Spinal cord (tissue), 10 donors: Measurements from ENCODE around the gene ACTG1. TPM values are rescaled to one million over a fixed set of nuclear protein-coding genes. Genes with fewer than 3 reads are reported as not detected.

Source experiments
- DNase-seq, 6 donors: peaks; one replicate each; pipeline versions ENCODE4 v3.0.0 to v3.0.0-alpha.2; 2013 to 2015; ENCODE audit warnings: low spot score in 6 of 6, low read depth in 4 of 6
- H3K27ac ChIP-seq: one replicate; pipeline ENCODE4 v1.5.1; 2013; ENCODE audit warnings: low read depth, low read length, control low read depth
- H3K27me3 ChIP-seq: one replicate; pipeline ENCODE4 v1.6.1; 2013; ENCODE audit warnings: low read length; ENCODE audit not compliant: control insufficient read depth, insufficient read depth
- H3K36me3 ChIP-seq: one replicate; pipeline ENCODE4 v1.6.1; 2013; ENCODE audit warnings: low read length; ENCODE audit not compliant: control insufficient read depth, insufficient read depth
- H3K4me1 ChIP-seq: one replicate; pipeline ENCODE4 v1.6.1; 2013; ENCODE audit warnings: low read length; ENCODE audit not compliant: control insufficient read depth, insufficient read depth
- H3K4me3 ChIP-seq: one replicate; pipeline ENCODE4 v1.5.1; 2013; ENCODE audit warnings: low read depth, low read length, control low read depth
- H3K9me3 ChIP-seq: one replicate; pipeline ENCODE4 v1.6.1; 2013; ENCODE audit warnings: low read length; ENCODE audit not compliant: control insufficient read depth, insufficient read depth
- WGBS: methylation state at CpG from one replicate; pipeline ENCODE4 v1.1.5; 2013; ENCODE audit warnings: missing lambda C conversion rate; ENCODE audit not compliant: insufficient coverage; 5-methylcytosine and 5-hydroxymethylcytosine counted together
- polyA plus RNA-seq, 2 donors: library from polyadenylated mRNA; unstranded; fragments of 120-200 nt; gene quantifications; one replicate each; pipeline ENCODE4 v1.2.1, GENCODE V29; 2013; ENCODE audit not compliant: insufficient read length in 2 of 2
- total RNA-seq, 2 donors: library from RNA; depleted of rRNA in 1 of 2; stranded (reverse); fragments of 120-200 nt in 1 of 2; fragments of >200 nt in 1 of 2; gene quantifications; one replicate each; pipeline versions ENCODE4 v1.2.3 to v1.2.4, GENCODE V29; 2013 to 2014
- donor health status: healthy.

ACTG1 gene
- total and polyA plus RNA-seq, 4 donors: 1,777 to 3,460 (median 3,019) TPM

- Histone ChIP-seq H3K36me3 (peaks cover 46% of the 10 kb centered on the region), H3K4me3 (peak overlapping the region; percentile 86), H3K9me3 (no peaks in the 10 kb centered on the region), H3K27me3 (no peaks in the 10 kb centered on the region), H3K27ac (peak overlapping the region; percentile 88), H3K4me1 (peaks cover 49% of the 10 kb centered on the region)
- WGBS: under 1% methylated on average over 62 of the region's 62 CpGs
- DNase-seq: peak in 1 of 6 donors; percentile 27
These were observed 616 bp downstream of the ACTG1 start for GRCh38 chr17:81511804-81512561.

- Histone ChIP-seq H3K4me3 (peak overlapping the region; percentile 86), H3K27ac (peak overlapping the region; percentile 88), H3K9me3 (no peaks in the 10 kb centered on the region), H3K36me3 (peaks cover 42% of the 10 kb centered on the region), H3K4me1 (peaks cover 45% of the 10 kb centered on the region), H3K27me3 (no peaks in the 10 kb centered on the region)
- DNase-seq: peak in 1 of 6 donors; percentile 45
- 0% methylated on average over 4 of the region's 9 CpGs for WGBS
These were observed 1.1 kb downstream of the ACTG1 start for GRCh38 chr17:81511554-81511803.

DNA sequence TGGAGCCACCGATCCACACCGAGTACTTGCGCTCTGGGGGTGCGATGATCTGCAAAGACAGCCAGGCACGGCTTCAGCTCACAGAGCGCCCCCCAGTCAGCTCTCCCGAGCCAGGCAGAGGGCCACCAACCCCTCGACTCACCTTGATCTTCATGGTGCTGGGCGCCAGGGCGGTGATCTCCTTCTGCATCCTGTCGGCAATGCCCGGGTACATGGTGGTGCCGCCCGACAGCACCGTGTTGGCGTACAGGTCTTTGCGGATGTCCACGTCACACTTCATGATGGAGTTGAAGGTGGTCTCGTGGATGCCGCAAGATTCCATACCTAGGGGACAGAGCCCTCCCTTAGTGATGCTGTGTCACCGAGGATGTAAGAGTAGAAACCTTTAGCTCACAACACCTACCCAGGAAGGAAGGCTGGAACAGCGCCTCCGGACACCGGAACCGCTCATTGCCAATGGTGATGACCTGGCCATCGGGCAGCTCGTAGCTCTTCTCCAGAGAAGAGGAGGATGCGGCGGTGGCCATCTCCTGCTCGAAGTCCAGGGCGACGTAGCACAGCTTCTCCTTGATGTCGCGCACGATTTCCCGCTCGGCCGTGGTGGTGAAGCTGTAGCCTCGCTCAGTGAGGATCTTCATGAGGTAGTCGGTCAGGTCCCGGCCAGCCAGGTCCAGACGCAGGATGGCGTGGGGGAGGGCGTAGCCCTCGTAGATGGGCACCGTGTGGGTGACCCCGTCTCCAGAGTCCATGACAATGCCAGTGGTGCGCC, 1.6 kb downstream of the ACTG1 start:
- peak overlapping the region; percentile 86 for H3K4me3 ChIP-seq
- H3K36me3 ChIP-seq: peaks cover 41% of the 10 kb centered on the region
- DNase-seq: no peak
- WGBS: under 1% methylated on average over 48 of the region's 48 CpGs
- H3K27ac ChIP-seq: peak overlapping the region; percentile 1
- H3K4me1 ChIP-seq: peaks cover 41% of the 10 kb centered on the region
- H3K27me3 ChIP-seq: no peaks in the 10 kb centered on the region
- H3K9me3 ChIP-seq: no peaks in the 10 kb centered on the region

GRCh38 chr17:81509972-81510784, 2.4 kb downstream of the ACTG1 start:
- peak overlapping the region; percentile 86 for H3K4me3 ChIP-seq
- peak overlapping the region; percentile 29 for H3K27ac ChIP-seq
- peaks cover 41% of the 10 kb centered on the region for H3K36me3 ChIP-seq
- 3% methylated on average over 15 of the region's 22 CpGs for WGBS
- no peaks in the 10 kb centered on the region for H3K27me3 ChIP-seq
- no peaks in the 10 kb centered on the region for H3K9me3 ChIP-seq
- DNase-seq: peak in 1 of 6 donors; percentile 33
- H3K4me1 ChIP-seq: peaks cover 33% of the 10 kb centered on the region

GRCh38 chr17:81509207-81509971, 3.2 kb downstream of the ACTG1 start:
- Histone ChIP-seq H3K9me3 (no peaks in the 10 kb centered on the region), H3K4me1 (peaks cover 31% of the 10 kb centered on the region), H3K27ac (peak overlapping the region; percentile 29), H3K36me3 (peaks cover 41% of the 10 kb centered on the region), H3K4me3 (peak overlapping the region; percentile 86), H3K27me3 (no peaks in the 10 kb centered on the region)
- DNase-seq: peak in 1 of 6 donors; percentile 35
- WGBS: 10% methylated on average over 7 of the region's 12 CpGs

GRCh38 chr17:81508639-81509206, 3.9 kb downstream of the ACTG1 start:
- peak overlapping the region; percentile 86 for H3K4me3 ChIP-seq
- H3K36me3 ChIP-seq: peaks cover 41% of the 10 kb centered on the region
- peaks cover 24% of the 10 kb centered on the region for H3K4me1 ChIP-seq
- no peaks in the 10 kb centered on the region for H3K9me3 ChIP-seq
- H3K27me3 ChIP-seq: no peaks in the 10 kb centered on the region
- peak in 2 of 6 donors; percentile 42 to 44 for DNase-seq
- WGBS: 28% methylated on average over 8 of the region's 10 CpGs
- H3K27ac ChIP-seq: peak overlapping the region; percentile 29

GRCh38 chr17:81503619-81504018, 9.0 kb downstream of the ACTG1 start:
- Histone ChIP-seq H3K27me3 (peaks cover 2% of the 10 kb centered on the region), H3K9me3 (no peaks in the 10 kb centered on the region), H3K36me3 (peaks cover 9% of the 10 kb centered on the region), H3K27ac (no peak overlapping the region), H3K4me1 (peaks cover 7% of the 10 kb centered on the region), H3K4me3 (no peak overlapping the region)
- no peak for DNase-seq

DNA sequence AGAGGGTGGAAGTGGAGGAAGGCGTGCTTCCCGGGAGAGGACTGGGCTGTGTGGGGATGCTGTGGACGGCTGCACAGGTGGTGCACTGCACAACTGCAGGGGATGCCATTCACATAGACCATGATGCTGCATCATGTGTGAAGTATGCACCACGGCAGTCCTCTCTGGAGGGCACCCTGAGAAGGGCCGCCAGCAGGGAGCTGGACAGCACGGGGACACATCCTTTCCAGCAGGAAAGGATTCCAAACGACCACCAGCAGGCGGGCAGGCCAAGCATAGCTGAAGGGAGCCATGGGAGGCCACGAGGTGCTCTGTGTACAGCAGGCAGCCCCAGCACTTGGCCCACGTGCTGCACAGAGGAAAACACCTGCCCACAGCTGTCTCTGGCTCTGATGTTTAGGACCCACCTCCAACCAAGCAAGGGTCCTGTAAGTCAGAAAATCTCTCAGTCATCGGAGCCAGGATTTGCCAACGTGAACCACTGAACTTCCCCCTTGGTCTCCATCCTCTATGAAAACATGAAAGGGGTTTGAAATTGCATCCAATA, 10.1 kb downstream of the ACTG1 start:
- H3K4me3 ChIP-seq: no peak overlapping the region
- H3K27ac ChIP-seq: no peak overlapping the region
- H3K9me3 ChIP-seq: no peaks in the 10 kb centered on the region
- no peak for DNase-seq
- H3K27me3 ChIP-seq: peaks cover 2% of the 10 kb centered on the region
- H3K4me1 ChIP-seq: no peaks in the 10 kb centered on the region
- H3K36me3 ChIP-seq: no peaks in the 10 kb centered on the region
- 68% methylated on average over 12 of the region's 12 CpGs for WGBS
